Stimulated activated CD4-positive, alpha-beta T cell treated with anti-CD3 and anti-CD28 coated beads, Interleukin-4, amount 100 ng/mL, for 4 hours (primary cell): ENCODE results near the gene SUN5.

Source experiments
- DNase-seq, 2 experiments: peaks; one replicate each; pipeline ENCODE4 v3.0.0-alpha.2; 2020

SUN5 gene

GRCh38 chr20:33026072-33026778 is 22.0 kb upstream of the SUN5 start:
- DNase-seq = no peak

DNA sequence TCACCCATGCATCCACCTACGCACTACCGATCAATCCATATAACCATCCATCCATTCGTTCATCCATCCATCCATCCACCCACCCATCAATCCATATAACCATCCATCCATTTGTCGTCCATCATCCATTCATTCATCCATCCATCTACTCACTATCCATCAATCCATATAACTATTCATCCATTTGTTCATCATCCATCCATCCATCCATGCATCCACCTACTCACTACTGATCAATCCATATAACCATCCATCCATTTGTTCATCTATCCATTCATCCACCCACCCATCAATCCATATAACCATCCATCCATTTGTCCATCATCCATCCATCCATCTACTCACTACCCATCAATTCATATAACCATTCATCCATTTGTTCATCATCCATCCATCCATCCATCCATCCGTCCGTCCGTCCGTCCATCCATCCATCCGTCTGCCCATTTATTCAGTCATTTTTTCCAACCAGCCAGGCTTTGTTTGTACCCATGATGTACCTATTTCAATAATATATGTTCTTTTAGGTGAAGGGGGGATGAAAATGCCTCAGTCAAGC is 21.2 kb upstream of the SUN5 start:
- no peak for DNase-seq

GRCh38 chr20:33024609-33025317 is 20.5 kb upstream of the SUN5 start:
- DNase-seq = no peak

DNA sequence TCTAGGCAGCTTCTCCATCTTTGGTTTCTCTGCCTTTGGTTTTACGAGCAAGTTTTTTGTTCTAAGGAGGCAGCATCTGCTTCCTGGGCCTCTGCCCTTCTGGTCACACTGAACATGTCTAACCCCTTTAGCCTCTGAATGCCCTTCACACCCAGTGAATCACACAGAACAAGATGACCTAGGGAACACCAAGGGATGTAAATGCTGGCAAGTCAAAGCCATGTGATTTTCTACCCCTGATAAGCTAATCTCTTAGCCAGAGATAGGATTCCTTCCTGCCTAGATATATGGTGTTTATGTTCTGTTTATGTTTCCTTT is 20.0 kb upstream of the SUN5 start:
- DNase-seq = no peak

DNA sequence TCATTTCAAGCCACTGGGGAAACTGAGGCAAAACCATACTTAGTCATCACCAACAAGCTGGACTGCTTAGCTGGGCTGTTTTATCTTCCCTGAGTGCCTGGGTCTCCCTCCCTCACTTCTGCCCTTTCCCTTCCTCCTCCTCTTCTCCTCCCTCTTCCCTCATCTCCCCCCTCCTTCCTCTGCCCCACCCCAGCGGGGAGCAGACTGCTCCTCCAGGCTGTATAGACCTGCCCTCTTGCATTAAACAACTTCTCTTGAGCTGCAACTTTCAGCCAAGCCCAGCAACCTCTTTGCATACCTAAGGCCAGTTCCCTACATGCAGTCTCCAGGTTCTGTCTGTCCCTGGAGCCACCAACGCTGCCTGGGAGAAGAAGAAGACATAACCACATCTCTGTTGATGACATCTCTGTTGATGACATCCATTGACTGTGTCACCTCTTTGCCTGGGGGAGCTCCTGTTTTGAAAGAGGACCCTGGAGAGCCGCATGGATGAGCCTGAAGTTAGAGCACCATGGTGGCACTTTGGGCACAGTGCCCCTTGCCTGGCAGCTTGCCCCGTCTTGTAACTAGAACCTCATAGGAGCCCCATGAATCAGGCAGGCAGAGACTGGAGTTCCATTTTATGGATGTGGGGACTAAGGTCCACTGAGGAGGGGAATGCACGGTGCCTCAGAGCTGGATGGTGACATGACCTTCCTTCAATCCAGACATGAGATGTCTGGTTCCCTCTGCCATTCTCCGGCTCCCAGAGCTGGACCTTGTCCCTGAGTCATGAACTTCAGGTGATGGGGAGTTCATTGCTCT is 19.4 kb upstream of the SUN5 start:
- no peak for DNase-seq

DNA sequence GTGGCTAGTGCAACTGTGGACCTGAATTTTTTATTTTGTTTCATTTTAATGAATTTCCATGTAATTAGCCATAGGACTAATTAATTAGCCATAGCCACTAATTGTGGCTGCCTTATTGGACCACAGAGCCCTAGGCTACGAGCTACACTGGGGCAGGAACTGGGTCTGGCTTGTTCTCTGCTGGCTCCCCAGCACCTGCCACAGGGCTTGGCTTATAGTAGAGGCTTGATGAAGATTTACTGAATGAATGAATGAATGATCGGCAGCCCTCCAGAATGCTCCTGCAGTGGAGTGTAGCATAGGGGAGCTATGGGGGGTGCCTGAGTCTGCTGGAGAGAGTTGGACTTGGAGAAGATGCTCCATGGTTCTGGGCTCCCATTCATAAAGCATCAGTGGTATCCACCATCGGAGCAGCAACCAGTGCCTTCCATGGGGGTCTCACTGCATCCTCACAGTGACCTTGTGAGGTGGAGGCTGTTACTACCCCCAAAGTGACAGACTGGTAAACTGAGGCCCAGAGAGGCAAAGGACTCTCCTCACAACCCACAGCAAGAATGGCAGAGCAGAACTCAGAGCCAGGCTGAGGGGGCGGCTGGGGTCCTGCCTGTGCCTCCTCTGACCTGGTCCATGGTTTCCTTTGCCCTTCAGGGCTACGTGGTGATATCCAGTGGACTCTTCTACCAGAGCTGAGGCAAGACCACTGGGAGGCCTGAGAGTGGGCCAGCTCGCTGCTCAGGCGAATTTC is 18.6 kb upstream of the SUN5 start:
- DNase-seq = no peak

GRCh38 chr20:33022289-33022688 is 18.1 kb upstream of the SUN5 start:
- no peak for DNase-seq

GRCh38 chr20:33021879-33022278 is 17.6 kb upstream of the SUN5 start:
- no peak for DNase-seq

DNA sequence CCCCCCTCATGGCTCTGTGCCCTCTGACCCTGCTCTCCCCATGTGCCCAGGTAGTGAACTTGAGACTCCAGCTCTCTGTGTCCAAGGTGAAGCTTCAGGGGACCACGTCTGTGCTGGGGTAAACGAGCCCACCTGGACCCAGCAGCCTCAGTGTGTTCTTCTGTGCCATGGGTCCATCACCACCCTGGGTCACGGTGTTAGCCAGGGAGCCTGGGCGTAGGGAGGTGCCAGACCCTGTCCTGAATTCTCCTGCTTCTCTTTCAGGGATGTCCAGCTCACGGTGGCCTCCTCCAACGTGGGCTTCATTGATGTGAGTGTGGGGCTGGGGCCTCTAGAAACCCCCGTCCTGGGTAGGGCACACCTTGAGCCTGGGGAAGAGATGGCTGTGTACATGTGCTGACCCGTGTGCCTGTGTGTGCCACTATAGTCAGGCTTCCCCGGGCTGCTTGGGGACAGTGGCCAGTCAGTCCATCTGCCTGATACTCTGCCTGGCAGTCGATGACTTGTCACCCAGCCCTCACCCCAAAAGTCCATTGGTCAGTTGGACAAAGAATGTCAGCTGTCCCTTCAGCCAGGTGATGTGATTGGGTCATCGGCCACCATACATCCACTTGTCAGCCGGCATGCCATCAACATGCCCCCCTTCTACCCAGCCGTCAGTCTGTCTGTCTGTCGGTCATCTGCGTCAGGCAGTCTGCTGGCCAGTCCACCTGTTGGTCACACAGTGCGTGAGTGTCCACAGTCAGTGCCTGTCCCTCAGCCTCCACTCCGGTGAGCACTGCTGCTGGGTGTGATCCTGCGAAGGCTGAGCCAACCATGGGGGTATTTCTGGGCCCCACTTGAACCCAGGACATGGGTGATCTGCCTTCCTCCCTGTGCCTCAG is 16.3 kb upstream of the SUN5 start:
- DNase-seq = no peak

DNA sequence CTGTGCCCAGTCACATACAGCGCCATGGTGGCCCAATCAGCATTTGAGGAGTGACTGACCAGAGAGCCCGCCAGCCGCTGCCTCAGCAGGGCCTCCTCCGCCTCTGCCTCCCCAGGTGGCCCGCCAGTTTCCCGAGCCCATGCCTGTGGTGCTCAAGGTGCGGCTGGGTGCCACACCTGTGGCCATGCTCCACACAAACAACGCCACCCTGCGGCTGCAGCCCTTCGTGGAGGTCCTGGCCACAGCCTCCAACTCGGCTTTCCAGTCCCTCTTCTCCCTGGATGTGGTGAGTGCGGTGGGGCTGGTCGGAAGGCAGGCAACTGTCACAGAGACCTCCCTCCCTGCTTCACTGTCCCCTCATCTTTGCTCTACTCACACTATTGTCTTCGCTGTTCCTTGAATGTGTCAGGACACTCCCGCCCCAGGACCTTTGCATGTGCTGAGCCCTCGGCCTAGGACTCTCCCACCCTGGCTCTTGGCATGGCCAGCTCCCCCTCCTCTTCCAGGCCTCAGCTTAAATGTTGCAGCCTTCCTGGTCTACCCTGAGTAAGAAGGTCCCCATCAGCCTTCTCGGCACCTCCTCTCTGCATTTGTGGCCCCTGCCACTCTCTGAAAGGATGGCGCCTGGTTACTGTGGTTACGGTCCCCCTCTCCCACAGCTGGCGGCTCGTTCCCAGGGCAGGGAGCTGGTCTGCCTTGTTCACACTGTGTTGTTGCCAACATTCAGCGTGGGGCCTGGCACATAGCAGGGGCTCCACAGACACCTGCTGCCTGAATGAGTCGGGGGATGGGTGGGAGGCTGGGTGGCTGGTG is 15.4 kb upstream of the SUN5 start:
- DNase-seq = no peak

- DNase-seq = no peak
Observed at GRCh38 chr20:33018169-33018931, 14.1 kb upstream of the SUN5 start.

DNA sequence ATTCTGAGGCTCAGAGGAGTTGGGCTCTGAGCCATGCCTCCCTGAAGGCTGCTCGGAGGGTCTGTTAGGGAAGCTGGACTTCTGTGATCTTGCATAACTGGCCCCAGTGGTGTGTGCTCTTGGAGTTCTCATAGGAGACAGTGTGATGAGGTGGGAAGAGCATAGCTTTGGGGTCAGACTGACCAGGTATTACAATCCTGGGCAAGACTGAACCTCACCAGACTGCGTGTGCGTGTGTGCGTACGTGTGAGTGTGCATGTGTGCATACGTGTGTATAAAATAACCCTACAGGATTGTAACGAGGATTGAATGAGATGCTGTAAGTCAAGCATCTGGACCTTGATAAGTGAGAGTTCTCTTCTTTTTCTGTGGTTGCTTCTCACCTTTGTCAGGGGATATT is 13.3 kb upstream of the SUN5 start:
- DNase-seq = no peak

- no peak for DNase-seq
Observed at GRCh38 chr20:33016581-33017109, 12.4 kb upstream of the SUN5 start.

DNA sequence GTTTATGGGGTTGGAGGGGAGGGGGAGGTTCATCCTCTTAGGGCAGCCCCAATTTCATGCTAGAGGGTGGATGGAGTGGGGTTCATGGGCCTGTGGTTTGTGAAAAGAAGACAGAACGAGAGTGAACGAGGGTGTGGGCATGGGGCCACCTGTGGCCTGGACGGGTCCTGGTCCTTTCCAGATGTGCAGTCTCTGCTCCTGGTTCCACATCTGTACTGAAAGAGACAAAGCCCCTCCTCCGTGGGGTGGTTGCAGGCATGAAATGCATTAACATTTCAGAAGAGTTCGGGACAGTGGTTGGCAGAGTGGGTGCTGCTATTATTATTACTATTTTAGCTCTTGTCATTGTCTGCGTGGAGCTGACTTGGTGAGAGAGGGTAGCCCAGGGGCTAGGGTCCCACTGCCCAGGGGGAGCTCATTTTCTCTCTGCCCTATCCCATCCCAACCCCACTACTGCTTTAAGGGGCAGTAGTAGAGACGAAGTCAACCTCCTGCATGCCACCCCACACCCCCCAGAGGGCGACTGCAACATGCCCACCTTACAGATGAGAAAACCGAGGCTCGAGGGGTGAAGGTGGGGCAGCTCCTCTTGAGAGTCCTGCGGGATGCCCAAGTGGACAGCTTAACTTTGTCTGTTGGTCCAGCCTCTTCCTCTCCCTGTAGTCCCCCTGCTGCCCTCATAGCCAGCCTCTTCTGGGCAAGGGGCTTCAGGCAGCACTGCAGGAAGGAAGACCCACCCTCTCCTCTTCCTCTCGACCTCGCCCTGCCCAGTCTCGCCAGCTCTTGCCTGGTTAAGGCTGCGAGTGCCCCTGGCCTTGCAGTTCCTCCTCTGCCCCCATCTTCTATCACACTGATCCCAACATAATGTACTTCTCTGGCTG is 11.7 kb upstream of the SUN5 start:
- DNase-seq = no peak

DNA sequence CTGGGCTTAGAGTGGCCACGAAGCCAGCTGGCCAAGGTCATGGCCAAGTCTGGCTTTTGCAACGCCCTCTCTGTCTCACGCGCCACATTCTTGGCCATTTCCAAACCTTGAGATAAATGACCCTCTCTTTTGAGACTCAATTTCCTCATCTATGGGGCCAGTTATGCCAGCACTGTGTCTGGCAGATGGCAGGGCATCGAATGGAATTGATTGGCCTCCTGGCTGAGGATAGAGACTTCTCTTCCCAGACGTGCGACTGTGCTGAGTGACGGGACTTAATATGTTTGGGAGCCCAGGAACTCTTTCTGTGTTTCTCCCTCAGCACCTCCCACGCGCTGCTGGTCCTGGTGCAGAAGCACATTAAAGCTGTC is 10.9 kb upstream of the SUN5 start:
- DNase-seq = no peak

DNA sequence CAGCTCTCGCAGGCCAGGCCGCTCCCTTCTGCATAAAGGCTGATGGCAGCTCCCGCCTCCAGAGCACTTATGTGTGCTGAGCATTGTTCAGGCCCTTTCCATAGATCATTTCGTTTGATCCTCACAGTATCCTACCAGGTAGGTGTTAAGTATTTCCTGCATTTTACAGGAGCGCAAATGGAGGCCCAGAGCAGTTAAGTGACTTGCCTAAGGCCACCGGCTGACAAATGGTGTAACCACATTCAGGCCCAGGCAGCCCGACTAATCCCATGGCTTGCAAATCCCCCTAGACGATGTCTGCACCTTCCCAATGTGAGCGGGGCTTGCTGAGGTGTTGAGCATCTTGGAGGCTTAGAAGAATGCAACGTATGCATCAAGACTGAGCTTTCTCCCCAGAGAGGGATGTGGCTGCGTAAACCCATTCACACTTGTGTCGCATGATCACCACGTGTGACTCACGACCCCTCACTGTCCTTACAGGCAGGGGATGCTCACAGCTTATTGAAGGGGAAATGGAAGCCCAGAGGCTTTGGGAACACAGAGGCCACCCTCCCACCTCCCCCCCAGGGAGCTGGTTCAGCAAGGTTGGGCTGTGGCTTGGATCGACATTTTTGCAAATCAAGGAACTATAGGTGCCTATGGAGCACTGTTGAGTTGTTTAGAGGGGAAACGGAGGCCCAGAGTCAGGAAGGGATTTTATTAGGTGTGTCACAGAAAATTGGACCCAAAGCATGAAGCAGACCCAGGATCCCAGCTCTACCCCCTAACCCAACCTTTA is 10.3 kb upstream of the SUN5 start:
- no peak for DNase-seq

DNA sequence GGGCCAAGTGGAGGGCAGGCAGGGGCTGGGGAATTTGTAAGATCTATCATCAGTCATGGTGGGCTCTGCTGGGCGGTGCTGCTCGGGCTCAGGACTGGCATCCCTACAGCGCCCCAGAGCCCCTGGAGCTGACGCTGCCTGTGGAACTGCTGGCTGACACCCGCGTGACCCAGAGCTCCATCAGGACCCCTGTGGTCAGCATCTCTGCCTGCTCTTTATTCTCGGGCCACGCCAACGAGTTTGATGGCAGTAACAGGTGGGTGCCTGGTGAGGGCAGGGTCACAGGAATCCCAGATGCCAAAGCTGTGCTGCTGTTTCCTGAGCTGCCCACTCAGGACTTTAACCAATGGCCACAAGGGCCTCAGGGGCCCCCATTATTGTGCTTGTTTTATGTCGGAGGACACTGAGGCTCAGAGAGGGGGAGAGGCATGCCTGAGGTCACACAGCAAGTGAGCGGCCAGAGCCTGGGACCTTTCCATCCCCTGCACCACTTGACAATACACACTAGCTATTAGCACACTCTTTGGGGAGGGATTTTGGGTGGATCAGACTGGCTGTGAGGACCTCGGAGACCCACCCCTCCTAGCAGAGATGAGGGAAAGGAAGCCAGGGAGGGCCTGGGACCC is 9.6 kb upstream of the SUN5 start:
- DNase-seq = no peak
